ENCODE results near the gene VPS13D. TPM values are rescaled to one million over a fixed set of nuclear protein-coding genes. Genes with fewer than 3 reads are reported as not detected.

The VPS13D gene
- total and polyA plus RNA-seq, 2 of the 4 experiments (the other 2 are of a cell fraction): 9.0 to 16.3 TPM

- peak overlapping the region; percentile 85 for H2BK120ac ChIP-seq (ENCODE audit: low read depth, low read length)
- H3K9me3 ChIP-seq (ENCODE audit: control insufficient read depth, insufficient read depth, low read length): no peaks in the 10 kb centered on the region
- in situ Hi-C loops (cut with MboI; ENCODE audit: low sequenced_read_pairs): no loop called here
- peak overlapping the region; percentile 22; the same call in 1 of the 2 replicates for H3K56ac ChIP-seq (ENCODE audit: extremely low read depth, insufficient read depth, low read length)
- H4K91ac ChIP-seq (ENCODE audit: insufficient read depth, low read depth, low read length): peak overlapping the region; percentile 77; the same call in 1 of the 2 replicates
- H3K4ac ChIP-seq (ENCODE audit: low read depth, low read length): peak overlapping the region; percentile 85
- no peak overlapping the region for H2AFZ ChIP-seq (replicated peaks; ENCODE audit: low read length, poor library complexity)
- peak overlapping the region; percentile 62; the same call in 1 of the 2 replicates for H2AK5ac ChIP-seq (ENCODE audit: low read depth, low read length)
- dilution Hi-C loops (cut with HindIII; ENCODE audit: low sequenced_read_pairs, unreplicated experiment): no loop called here
- peak overlapping the region; percentile 77 for H3K4me2 ChIP-seq (ENCODE audit: low read depth, low read length)
- peak overlapping the region; percentile 75 for H3K23ac ChIP-seq (ENCODE audit: low read depth, low read length)
- H3K79me1 ChIP-seq (ENCODE audit: low read depth in 1 of 2, low read length in 2 of 2): peaks cover 5 to 23% of the 10 kb centered on the region in 2 experiments; a peak in 2 of 4 replicates
- intact Hi-C loops (cut with micrococcal nuclease): loop anchor here (1.0 kb wide), 1 partner anchor 9 kb away; no protein-coding TSS in a partner anchor
- TF ChIP-seq CEBPB (IDR thresholded peaks at IDR 0.05; ENCODE audit: low read depth, low read length) (no peak), POLR2A (IDR thresholded peaks at IDR 0.05; ENCODE audit: low read depth, low read length) (no peak), BHLHE40 (IDR thresholded peaks at IDR 0.05; ENCODE audit: low read depth, low read length) (no peak)
- no peaks in the 10 kb centered on the region for H4K20me1 ChIP-seq (ENCODE audit: insufficient read depth, low read length)
- peak overlapping the region; percentile 14 to 25; a peak in 3 of 4 replicates for H4K8ac ChIP-seq (ENCODE audit: low read depth in 2 of 2, low read length in 2 of 2)
- ChIA-PET CTCF (interaction anchor here (0.7 kb wide), 1 partner anchor 108 kb away, joined by 3 read pairs; no protein-coding TSS in a partner anchor), POLR2A (ENCODE audit: unreplicated experiment) (no interaction called here)
- peak overlapping the region; percentile 81 for H4K5ac ChIP-seq (ENCODE audit: low read depth, low read length)
- no CpG with 5 or more reads among the region's 3 CpGs for WGBS, 2 experiments (ENCODE audit: extremely low coverage in 2 of 2, insufficient read length in 1 of 2)
- peak overlapping the region; percentile 32; the same call in 1 of the 2 replicates for H3K9ac ChIP-seq (ENCODE audit: low read depth, low read length)
- DNase-seq: peak; percentile 44
- H2AK9ac ChIP-seq (replicated peaks; ENCODE audit: low read depth, low read length, poor library complexity): peak overlapping the region; percentile 45
- H3K4me3 ChIP-seq (ENCODE audit: insufficient read depth, low read depth, low read length): no peak overlapping the region
- peak; percentile 45 for ATAC-seq (ENCODE audit: low read depth)
- H3K14ac ChIP-seq (replicated peaks; ENCODE audit: low read depth, low read length): peak overlapping the region; percentile 79
- H2BK15ac ChIP-seq (ENCODE audit: low read depth, low read length): peak overlapping the region; percentile 67; the same call in 2 of the 3 replicates
- H3K27ac ChIP-seq (ENCODE audit: insufficient read depth, low read length): peak overlapping the region; percentile 87; the same call in 1 of the 2 replicates
- peaks cover 19% of the 10 kb centered on the region for H3K9me1 ChIP-seq (ENCODE audit: insufficient read depth, low read length)
- peaks cover 22% of the 10 kb centered on the region for H3K4me1 ChIP-seq (ENCODE audit: control insufficient read depth, insufficient read depth, low read length)
- H3K27me3 ChIP-seq (ENCODE audit: control insufficient read depth, insufficient read depth, low read length): no peaks in the 10 kb centered on the region
- H2BK20ac ChIP-seq (ENCODE audit: low read depth, low read length): peak overlapping the region; percentile 84
- H2BK5ac ChIP-seq (ENCODE audit: low read depth, low read length, poor library complexity, severe bottlenecking): peak overlapping the region; percentile 95
- BruUV-seq (replicated peaks): no TSS peak
- peak overlapping the region; percentile 54 for H3K18ac ChIP-seq (ENCODE audit: low read depth, low read length)
- H3K36me3 ChIP-seq (ENCODE audit: control insufficient read depth, insufficient read depth, low read length): peaks cover 2% of the 10 kb centered on the region; the same call in 1 of the 2 replicates
Measured at GRCh38 chr1:12448746-12449177, 218.9 kb downstream of the VPS13D start.
